Breast epithelium (tissue), 4 donors: ENCODE data around the gene TUBGCP2. TPM values are rescaled to one million over a fixed set of nuclear protein-coding genes. Genes with fewer than 3 reads are reported as not detected.
"Not testable (repeated sequence)": the region's sequence is repeated elsewhere in the genome, so short reads cannot be mapped to it uniquely, and the experiment has no call there.

ENCODE experiments used
- DNase-seq, 2 donors: peaks; one replicate each; pipeline ENCODE4 v3.0.0-alpha.2; 2019; ENCODE audit warnings: low spot score in 2 of 2
- H3K27ac ChIP-seq, 2 donors: fragments of 200-600 bp; sonication (generic) in 1 of 2; one replicate each; pipeline ENCODE4 v1.5.1; 2016 to 2019; ENCODE audit warnings: mild to moderate bottlenecking in 1 of 2
- H3K27me3 ChIP-seq, 2 donors: fragments of 200-600 bp; sonication (generic) in 1 of 2; one replicate each; pipeline versions ENCODE4 v1.5.1 to v1.6.0; 2017 to 2019; ENCODE audit warnings: control low read depth in 1 of 2, mild to moderate bottlenecking in 1 of 2
- H3K36me3 ChIP-seq: fragments of 200-600 bp; one replicate; pipeline ENCODE4 v1.5.1; 2019
- H3K4me1 ChIP-seq, 2 donors: fragments of 200-600 bp; sonication (generic); one replicate each; pipeline ENCODE4 v1.5.1; 2016 to 2019; ENCODE audit warnings: control low read depth in 1 of 2
- H3K4me3 ChIP-seq, 3 donors: fragments of 200-600 bp; sonication (generic); 1 replicate in 2 of 3; 2 replicates in 1 of 3; pipeline ENCODE4 v1.5.1; 2016 to 2019; ENCODE audit warnings: mild to moderate bottlenecking in 3 of 3, moderate library complexity in 2 of 3
- H3K9me3 ChIP-seq, 2 donors: fragments of 200-600 bp; sonication (generic) in 1 of 2; one replicate each; pipeline ENCODE4 v1.5.1; 2016 to 2019; ENCODE audit warnings: control low read depth in 1 of 2
- POLR2A ChIP-seq: fragments of 450-650 bp; IDR thresholded peaks from one replicate; pipeline ENCODE4 v1.6.1; 2016; ENCODE audit warnings: antibody characterized with exemption, mild to moderate bottlenecking, moderate library complexity
- POLR2AphosphoS5 ChIP-seq, 3 donors: sonication (generic); formaldehyde crosslinking; IDR thresholded peaks; one replicate each; pipeline ENCODE4 v1.6.1; 2017; ENCODE audit warnings: antibody characterized with exemption in 3 of 3
- intact Hi-C: fragments of 100-400 bp; cut with DNase I; formaldehyde crosslinking; loops from one replicate; pipeline ENCODE4 v1.15.1; 2023; ENCODE audit warnings: low total_unique reads
- total RNA-seq, 3 donors: library from RNA; depleted of rRNA; stranded (reverse); fragments of >200 nt; gene quantifications; one replicate each; pipeline ENCODE4 v1.1.0, GENCODE V29; 2016
- TF ChIP-seq, protein P1 (sequence below), 3 donors: fragments of 450-650 bp; IDR thresholded peaks; one replicate each; pipeline ENCODE4 v1.5.1; 2016 to 2017; ENCODE audit warnings: antibody characterized with exemption in 3 of 3, mild to moderate bottlenecking in 3 of 3, moderate library complexity in 3 of 3

TUBGCP2 gene
- total RNA-seq, 3 donors from 2014 or later: 33.6 to 40.0 (median 39.5) TPM

DNA sequence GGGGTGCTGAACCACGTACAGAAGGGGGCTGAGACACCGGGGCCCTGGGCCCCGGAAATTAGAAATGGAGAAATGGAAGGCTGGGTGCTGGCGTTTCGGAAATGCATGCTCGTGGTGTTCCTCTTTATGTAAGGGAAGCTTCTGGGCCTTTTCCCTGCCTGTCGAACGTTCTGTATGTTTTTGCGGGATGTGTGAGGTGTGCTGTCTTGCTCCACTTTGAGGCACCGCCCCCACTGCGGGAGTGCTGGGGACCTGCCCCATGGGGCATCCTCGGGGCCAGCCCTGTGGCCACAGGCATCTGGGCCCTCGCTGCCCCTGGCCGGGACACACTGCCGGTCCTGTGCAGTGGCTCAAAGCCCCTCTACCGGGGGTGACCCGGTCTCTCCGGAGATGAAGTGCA is 72.7 kb downstream of the TUBGCP2 start:
- intact Hi-C loops: no loop called here
- H3K4me3 ChIP-seq: peak overlapping the region; percentile 13 to 53 (median 34)
- no peaks in the 10 kb centered on the region for H3K9me3 ChIP-seq
- peaks cover 18 to 96% of the 10 kb centered on the region in 2 donors for H3K27me3 ChIP-seq
- TF ChIP-seq POLR2AphosphoS5 (IDR thresholded peaks at IDR 0.05): no peak
- no peak for TF ChIP-seq POLR2A
- TF ChIP-seq, protein P1, sequence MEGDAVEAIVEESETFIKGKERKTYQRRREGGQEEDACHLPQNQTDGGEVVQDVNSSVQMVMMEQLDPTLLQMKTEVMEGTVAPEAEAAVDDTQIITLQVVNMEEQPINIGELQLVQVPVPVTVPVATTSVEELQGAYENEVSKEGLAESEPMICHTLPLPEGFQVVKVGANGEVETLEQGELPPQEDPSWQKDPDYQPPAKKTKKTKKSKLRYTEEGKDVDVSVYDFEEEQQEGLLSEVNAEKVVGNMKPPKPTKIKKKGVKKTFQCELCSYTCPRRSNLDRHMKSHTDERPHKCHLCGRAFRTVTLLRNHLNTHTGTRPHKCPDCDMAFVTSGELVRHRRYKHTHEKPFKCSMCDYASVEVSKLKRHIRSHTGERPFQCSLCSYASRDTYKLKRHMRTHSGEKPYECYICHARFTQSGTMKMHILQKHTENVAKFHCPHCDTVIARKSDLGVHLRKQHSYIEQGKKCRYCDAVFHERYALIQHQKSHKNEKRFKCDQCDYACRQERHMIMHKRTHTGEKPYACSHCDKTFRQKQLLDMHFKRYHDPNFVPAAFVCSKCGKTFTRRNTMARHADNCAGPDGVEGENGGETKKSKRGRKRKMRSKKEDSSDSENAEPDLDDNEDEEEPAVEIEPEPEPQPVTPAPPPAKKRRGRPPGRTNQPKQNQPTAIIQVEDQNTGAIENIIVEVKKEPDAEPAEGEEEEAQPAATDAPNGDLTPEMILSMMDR (IDR thresholded peaks at IDR 0.05): no peak
- no peaks in the 10 kb centered on the region for H3K36me3 ChIP-seq
- H3K27ac ChIP-seq: no peak overlapping the region
- DNase-seq: no peak
- peaks cover 0 to 4% of the 10 kb centered on the region in 2 donors for H3K4me1 ChIP-seq

DNA sequence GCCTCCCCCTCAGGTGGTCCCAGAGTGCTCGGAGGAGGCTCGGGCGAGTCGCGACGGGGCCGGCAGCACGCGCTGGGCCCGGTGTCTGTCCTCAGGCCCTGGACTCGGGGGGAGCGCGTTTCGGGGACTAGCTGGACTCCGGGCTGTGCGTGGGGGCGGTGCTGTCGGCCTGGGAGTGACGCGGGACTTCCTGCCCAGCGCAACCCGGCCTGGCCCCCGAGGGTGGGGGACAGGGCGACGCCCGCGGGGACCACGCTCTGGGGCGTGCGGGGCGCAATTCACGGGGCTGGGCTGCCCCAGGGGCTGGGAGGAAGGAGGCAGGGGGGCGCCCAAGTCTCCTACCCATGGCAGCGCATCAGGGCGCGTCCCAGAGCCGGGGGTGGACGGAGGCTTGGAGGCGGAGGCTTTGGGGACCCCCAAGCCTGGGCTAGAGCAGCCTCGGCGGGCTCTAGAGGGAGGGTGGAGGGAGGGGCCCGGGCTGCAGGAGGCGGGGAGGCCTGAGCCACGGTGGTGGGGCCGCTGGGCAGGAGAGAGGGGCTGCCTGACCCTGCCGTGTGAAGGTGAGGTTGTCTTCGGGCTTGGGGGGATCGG is 73.3 kb downstream of the TUBGCP2 start:
- TF ChIP-seq, protein P1 (IDR thresholded peaks at IDR 0.05): no peak
- DNase-seq: no peak
- Histone ChIP-seq H3K27me3 (peaks cover 18 to 96% of the 10 kb centered on the region in 2 donors), H3K27ac (no peak overlapping the region), H3K4me1 (peaks cover 0 to 6% of the 10 kb centered on the region in 2 donors), H3K36me3 (no peaks in the 10 kb centered on the region), H3K9me3 (no peaks in the 10 kb centered on the region), H3K4me3 (peak overlapping the region; percentile 8 to 46 (median 34))
- intact Hi-C loops: no loop called here

DNA sequence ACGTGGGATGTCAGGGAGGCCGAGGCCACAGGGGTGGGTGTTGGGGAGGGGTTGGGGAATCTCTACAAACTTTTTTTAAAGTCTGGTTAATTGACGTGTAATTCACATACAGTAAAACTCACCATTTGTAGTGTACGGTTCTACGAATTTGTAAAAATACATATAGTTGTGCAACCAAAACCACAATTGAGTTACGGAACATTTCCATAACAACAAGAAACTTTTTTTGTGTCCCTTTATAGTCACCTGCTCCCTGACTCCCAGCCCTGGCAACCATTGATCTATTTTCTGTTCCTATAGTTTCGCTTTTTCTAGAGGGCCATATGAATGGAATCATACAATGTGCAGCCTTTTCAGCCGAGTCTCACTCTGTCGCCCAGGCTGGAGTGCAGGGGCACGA is 73.9 kb downstream of the TUBGCP2 start:
- H3K4me1 ChIP-seq, H3K9me3 ChIP-seq, H3K27ac ChIP-seq, H3K4me3 ChIP-seq, intact Hi-C loops, H3K36me3 ChIP-seq, DNase-seq: not testable (repeated sequence)
- H3K27me3 ChIP-seq: peaks cover 18 to 95% of the 10 kb centered on the region in 2 donors

DNA sequence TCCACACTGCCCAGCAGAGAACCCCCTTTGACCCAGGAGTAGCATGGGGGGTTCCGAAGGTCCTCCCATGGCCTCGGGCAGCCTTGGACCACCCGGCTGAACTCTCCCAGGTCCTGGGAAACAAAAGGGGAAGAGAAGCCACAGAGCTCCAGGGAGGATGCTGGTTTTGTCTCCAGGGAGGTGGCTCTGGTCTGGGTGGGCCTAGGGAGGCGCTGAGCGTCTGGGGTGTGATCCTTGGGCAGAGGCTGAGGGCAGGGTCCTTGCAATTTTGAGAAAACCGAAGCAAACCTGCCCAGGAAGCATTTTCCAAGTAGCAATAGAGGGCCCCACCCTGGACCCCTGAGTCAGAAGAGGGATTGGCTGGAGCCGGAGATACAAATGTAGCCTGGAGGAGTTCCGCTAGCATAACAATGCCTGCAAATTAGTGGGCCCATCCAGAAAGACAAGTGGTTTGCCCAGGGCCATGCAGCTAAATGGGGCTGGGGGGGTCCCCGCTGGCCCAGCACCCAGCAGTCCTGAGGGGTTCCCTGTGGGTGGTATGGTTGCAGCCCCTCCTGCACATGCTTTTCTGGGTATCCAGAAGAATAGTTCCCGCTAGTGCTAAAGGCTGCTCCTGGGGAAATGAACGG is 76.6 kb downstream of the TUBGCP2 start:
- no peak for TF ChIP-seq POLR2A
- no peak for TF ChIP-seq POLR2AphosphoS5 (IDR thresholded peaks at IDR 0.05)
- TF ChIP-seq, protein P1 (IDR thresholded peaks at IDR 0.05): no peak
- no peak for DNase-seq
- H3K36me3 ChIP-seq: no peaks in the 10 kb centered on the region
- H3K4me1 ChIP-seq: peaks cover 0 to 7% of the 10 kb centered on the region in 2 donors
- H3K4me3 ChIP-seq: no peak overlapping the region
- no peaks in the 10 kb centered on the region for H3K9me3 ChIP-seq
- intact Hi-C loops: no loop called here
- H3K27me3 ChIP-seq: peaks cover 6 to 92% of the 10 kb centered on the region in 2 donors
- no peak overlapping the region for H3K27ac ChIP-seq

DNA sequence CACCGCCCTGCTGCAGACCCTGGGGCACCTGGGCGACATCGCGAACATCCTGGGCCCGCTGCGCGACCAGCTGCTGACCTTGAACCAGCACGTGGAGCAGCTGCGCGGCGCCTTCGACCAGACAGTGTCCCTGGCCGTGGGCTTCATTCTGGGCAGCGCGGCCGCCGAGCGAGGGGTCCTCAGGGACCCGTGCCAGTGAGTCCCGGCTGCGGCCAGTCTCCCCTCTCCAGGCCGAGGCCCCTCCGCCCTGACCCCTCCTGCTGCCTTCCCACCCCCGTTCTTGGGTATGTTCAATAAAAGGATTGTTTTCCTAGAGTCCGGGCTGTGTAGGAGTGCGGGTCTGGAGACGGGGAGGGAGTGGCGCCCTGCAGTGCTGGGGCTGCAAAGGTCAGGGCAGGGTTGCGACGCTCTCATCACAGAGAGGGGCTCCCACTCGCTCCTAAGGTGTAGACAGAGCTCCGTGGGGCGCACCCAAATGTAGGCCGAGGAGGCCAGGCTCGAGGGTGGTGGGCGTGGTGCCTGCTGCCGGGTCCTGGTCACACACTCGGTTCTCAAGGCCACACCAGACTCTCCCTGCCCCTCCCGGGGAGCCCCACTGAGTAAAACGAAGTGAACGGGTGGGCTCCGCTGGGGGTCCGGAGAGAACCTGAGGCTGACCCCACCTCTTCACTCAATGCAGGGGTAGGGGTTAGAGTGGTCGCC is 77.3 kb downstream of the TUBGCP2 start:
- no peak for DNase-seq
- intact Hi-C loops: no loop called here
- Histone ChIP-seq H3K4me3 (peak overlapping the region in 1 of 3 donors; percentile 51), H3K27ac (no peak overlapping the region), H3K9me3 (no peaks in the 10 kb centered on the region), H3K4me1 (peaks cover 0 to 4% of the 10 kb centered on the region in 2 donors), H3K27me3 (peaks cover under 1 to 92% of the 10 kb centered on the region in 2 donors), H3K36me3 (no peaks in the 10 kb centered on the region)
- TF ChIP-seq POLR2AphosphoS5 (IDR thresholded peaks at IDR 0.05) (no peak), POLR2A (no peak)
- TF ChIP-seq, protein P1 (IDR thresholded peaks at IDR 0.05): no peak
